ENCODE measurements around the gene PGAM2. TPM values are rescaled to one million over a fixed set of nuclear protein-coding genes. Genes with fewer than 3 reads are reported as not detected.

The PGAM2 gene
- total and polyA plus RNA-seq, 2 of the 4 experiments (the other 2 are of a cell fraction): not detected

DNA sequence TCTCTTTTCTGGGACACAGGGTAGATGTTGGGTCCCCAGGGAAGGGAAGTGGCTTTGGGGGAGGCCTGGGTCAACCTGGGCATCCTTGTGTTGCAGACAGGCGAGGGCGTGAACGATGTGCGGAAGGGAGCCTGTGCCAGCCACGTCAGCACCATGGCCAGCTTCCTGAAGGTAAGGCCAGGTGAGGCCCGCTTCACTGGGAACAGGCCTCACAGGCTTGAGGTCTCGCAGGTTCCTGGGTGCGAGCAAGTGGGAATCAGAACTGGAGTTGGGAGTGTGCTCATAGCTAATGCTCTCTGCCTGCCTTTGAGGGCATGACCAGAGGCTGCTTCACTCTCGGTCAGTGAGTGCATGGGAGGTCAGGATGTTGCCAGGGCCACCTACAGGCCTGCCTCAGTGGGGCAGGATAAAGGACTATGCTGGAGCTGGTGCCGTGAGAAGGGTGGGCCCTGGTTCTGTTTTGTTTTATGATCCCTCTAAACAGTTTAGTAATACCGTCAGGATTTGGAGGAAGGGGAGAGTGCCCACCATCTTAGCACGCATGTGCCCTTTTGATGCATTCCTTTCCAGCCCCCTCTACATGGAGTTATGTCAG lies 12.5 kb downstream of the PGAM2 start:
- Histone ChIP-seq H2BK5ac (ENCODE audit: low read depth, low read length, poor library complexity, severe bottlenecking) (no peak overlapping the region), H3K4ac (ENCODE audit: low read depth, low read length) (no peak overlapping the region), H4K20me1 (ENCODE audit: insufficient read depth, low read length) (peaks cover 56% of the 10 kb centered on the region), H3K9ac (ENCODE audit: low read depth, low read length) (no peak overlapping the region), H3K9me1 (ENCODE audit: insufficient read depth, low read length) (peaks cover 13% of the 10 kb centered on the region), H3K18ac (ENCODE audit: low read depth, low read length) (no peak overlapping the region), H3K79me1 (ENCODE audit: low read depth in 1 of 2, low read length in 2 of 2) (peaks cover 32 to 67% of the 10 kb centered on the region in 2 experiments), H3K4me3 (ENCODE audit: insufficient read depth, low read depth, low read length) (no peak overlapping the region), H3K4me1 (ENCODE audit: control insufficient read depth, insufficient read depth, low read length) (no peaks in the 10 kb centered on the region), H3K14ac (replicated peaks; ENCODE audit: low read depth, low read length) (no peak overlapping the region), H2BK120ac (ENCODE audit: low read depth, low read length) (no peak overlapping the region), H2BK15ac (ENCODE audit: low read depth, low read length) (no peak overlapping the region), H3K9me3 (ENCODE audit: control insufficient read depth, insufficient read depth, low read length) (no peaks in the 10 kb centered on the region), H3K56ac (ENCODE audit: extremely low read depth, insufficient read depth, low read length) (no peak overlapping the region), H2AFZ (replicated peaks; ENCODE audit: low read length, poor library complexity) (no peak overlapping the region), H4K91ac (ENCODE audit: insufficient read depth, low read depth, low read length) (no peak overlapping the region), H4K5ac (ENCODE audit: low read depth, low read length) (no peak overlapping the region), H3K27me3 (ENCODE audit: control insufficient read depth, insufficient read depth, low read length) (no peaks in the 10 kb centered on the region), H3K36me3 (ENCODE audit: control insufficient read depth, insufficient read depth, low read length) (peaks cover 55% of the 10 kb centered on the region), H2AK9ac (replicated peaks; ENCODE audit: low read depth, low read length, poor library complexity) (no peak overlapping the region), H2BK20ac (ENCODE audit: low read depth, low read length) (no peak overlapping the region), H3K27ac (ENCODE audit: insufficient read depth, low read length) (no peak overlapping the region), H3K4me2 (ENCODE audit: low read depth, low read length) (no peak overlapping the region), H2AK5ac (ENCODE audit: low read depth, low read length) (no peak overlapping the region), H3K23ac (ENCODE audit: low read depth, low read length) (no peak overlapping the region), H4K8ac (ENCODE audit: low read depth in 2 of 2, low read length in 2 of 2) (no peak overlapping the region)
- no TSS peak for BruUV-seq (replicated peaks)
- in situ Hi-C loops (cut with MboI; ENCODE audit: low sequenced_read_pairs): no loop called here
- dilution Hi-C loops (cut with HindIII; ENCODE audit: low sequenced_read_pairs, unreplicated experiment): no loop called here
- DNase-seq (no peak), ATAC-seq (ENCODE audit: low read depth) (no peak)
- TF ChIP-seq CTCF (conservative IDR thresholded peaks at IDR 0.05; ENCODE audit: low read depth, low read length): no peak
- no peak for TF ChIP-seq MXI1 (IDR thresholded peaks at IDR 0.05; ENCODE audit: borderline replicate concordance, low read depth, low read length)
- no peak for TF ChIP-seq NFE2L2 (IDR thresholded peaks at IDR 0.05; ENCODE audit: low read depth, low read length)
- TF ChIP-seq CEBPB (IDR thresholded peaks at IDR 0.05; ENCODE audit: low read depth, low read length): no peak
- no peak for TF ChIP-seq BHLHE40 (IDR thresholded peaks at IDR 0.05; ENCODE audit: low read depth, low read length)
- TF ChIP-seq MAFK (IDR thresholded peaks at IDR 0.05; ENCODE audit: low read depth, low read length): no peak
- TF ChIP-seq RAD21 (IDR thresholded peaks at IDR 0.05; ENCODE audit: low read length): no peak
- no peak for TF ChIP-seq RCOR1 (IDR thresholded peaks at IDR 0.05; ENCODE audit: insufficient replicate concordance, low read length)
- ChIA-PET CTCF (no interaction called here), POLR2A (ENCODE audit: unreplicated experiment) (no interaction called here)
- intact Hi-C loops (cut with micrococcal nuclease): no loop called here
- WGBS, 2 experiments (ENCODE audit: extremely low coverage in 2 of 2, insufficient read length in 1 of 2): 100% methylated on average over 4 of the region's 12 CpGs; no CpG with 5 or more reads in 1 of the 2 experiments
